Activated T-cell treated with anti-CD3 and anti-CD28 coated beads, Interleukin-2, amount 50 U/mL, for 4 hours (primary cell): Measurements from ENCODE around the gene IER3. TPM values are rescaled to one million over a fixed set of nuclear protein-coding genes. Genes with fewer than 3 reads are reported as not detected.
A peak's percentile ranks its signal among the peaks of the same experiment; 100 is the strongest.
"Not testable (repeated sequence)": the region's sequence is repeated elsewhere in the genome, so short reads cannot be mapped to it uniquely, and the experiment has no call there.

Source experiments
- ATAC-seq, 2 donors: fragments of 200-7000 bp; cut with Tn5 transposase; one replicate each; pipeline ENCODE4 v1.10.0; 2021
- DNase-seq: peaks from one replicate; pipeline ENCODE4 v3.0.0-alpha.2; 2020
- H3K27me3 Mint-ChIP-seq: one replicate; pipeline ENCODE4 v1.8.0; 2021; ENCODE audit warnings: low read depth, mixed read lengths
- H3K36me3 Mint-ChIP-seq: one replicate; pipeline ENCODE4 v1.8.0; 2022; ENCODE audit warnings: mixed read lengths; ENCODE audit not compliant: insufficient read depth
- H3K4me1 Mint-ChIP-seq: one replicate; pipeline ENCODE4 v1.8.0; 2021; ENCODE audit warnings: low read depth, mixed read lengths
- H3K4me3 Mint-ChIP-seq: one replicate; pipeline ENCODE4 v1.8.0; 2021; ENCODE audit warnings: mild to moderate bottlenecking, moderate library complexity, mixed read lengths
- H3K9me3 Mint-ChIP-seq: one replicate; pipeline ENCODE4 v1.8.0; 2021; ENCODE audit warnings: mixed read lengths
- total RNA-seq, 3 donors: library from RNA; stranded (reverse); gene quantifications; one replicate each; pipeline ENCODE4 v1.2.1, GENCODE V29; 2021

Gene IER3
- total RNA-seq, 3 donors from 2014 or later, result 519 to 552 (median 531) TPM

- H3K36me3 Mint-ChIP-seq, result peaks cover 38% of the 10 kb centered on the region
- DNase-seq (no peak), ATAC-seq (no peak)
- H3K4me1 Mint-ChIP-seq, result peaks cover 44% of the 10 kb centered on the region
- no peaks in the 10 kb centered on the region for H3K27me3 Mint-ChIP-seq
- no peaks in the 10 kb centered on the region for H3K9me3 Mint-ChIP-seq
- H3K4me3 Mint-ChIP-seq, result no peak overlapping the region
Observed at GRCh38 chr6:30727920-30728553, 16.3 kb downstream of the IER3 start.

- H3K36me3 Mint-ChIP-seq, result peaks cover 44% of the 10 kb centered on the region
- no peak overlapping the region for H3K4me3 Mint-ChIP-seq
- no peaks in the 10 kb centered on the region for H3K27me3 Mint-ChIP-seq
- DNase-seq, result no peak
- H3K4me1 Mint-ChIP-seq, result peaks cover 45% of the 10 kb centered on the region
- no peaks in the 10 kb centered on the region for H3K9me3 Mint-ChIP-seq
- no peak for ATAC-seq
Observed at GRCh38 chr6:30726506-30727413, 17.6 kb downstream of the IER3 start.

GRCh38 chr6:30725713-30726505 is 18.4 kb downstream of the IER3 start:
- DNase-seq (no peak), ATAC-seq (no peak)
- Mint-ChIP-seq H3K36me3 (peaks cover 48% of the 10 kb centered on the region), H3K4me3 (no peak overlapping the region), H3K4me1 (peaks cover 39% of the 10 kb centered on the region), H3K27me3 (no peaks in the 10 kb centered on the region), H3K9me3 (no peaks in the 10 kb centered on the region)

GRCh38 chr6:30724906-30725667 is 19.3 kb downstream of the IER3 start:
- Mint-ChIP-seq H3K9me3 (no peaks in the 10 kb centered on the region), H3K4me1 (peaks cover 31% of the 10 kb centered on the region), H3K27me3 (no peaks in the 10 kb centered on the region), H3K4me3 (peak overlapping the region; percentile 35), H3K36me3 (peaks cover 46% of the 10 kb centered on the region)
- no peak for ATAC-seq
- no peak for DNase-seq

GRCh38 chr6:30723843-30724741 is 20.3 kb downstream of the IER3 start:
- peaks cover 43% of the 10 kb centered on the region for H3K36me3 Mint-ChIP-seq
- not testable (repeated sequence) for ATAC-seq, H3K9me3 Mint-ChIP-seq, DNase-seq, H3K27me3 Mint-ChIP-seq
- peak overlapping the region; percentile 99 for H3K4me3 Mint-ChIP-seq
- peaks cover 35% of the 10 kb centered on the region for H3K4me1 Mint-ChIP-seq

- H3K4me1 Mint-ChIP-seq, result peaks cover 40% of the 10 kb centered on the region
- H3K4me3 Mint-ChIP-seq, result peak overlapping the region; percentile 99
- ATAC-seq, H3K27me3 Mint-ChIP-seq, DNase-seq, H3K9me3 Mint-ChIP-seq: not testable (repeated sequence)
- peaks cover 43% of the 10 kb centered on the region for H3K36me3 Mint-ChIP-seq
Observed at GRCh38 chr6:30723159-30723842, 21.0 kb downstream of the IER3 start.

- Mint-ChIP-seq H3K9me3 (no peaks in the 10 kb centered on the region), H3K27me3 (no peaks in the 10 kb centered on the region), H3K4me3 (peak overlapping the region; percentile 99), H3K36me3 (peaks cover 39% of the 10 kb centered on the region), H3K4me1 (peaks cover 43% of the 10 kb centered on the region)
- ATAC-seq, result no peak
- peak; percentile 87 for DNase-seq
Observed at GRCh38 chr6:30722280-30723112, 21.9 kb downstream of the IER3 start.

GRCh38 chr6:30722025-30722279 is 22.4 kb downstream of the IER3 start:
- H3K9me3 Mint-ChIP-seq, ATAC-seq, DNase-seq, H3K27me3 Mint-ChIP-seq: not testable (repeated sequence)
- peaks cover 46% of the 10 kb centered on the region for H3K4me1 Mint-ChIP-seq
- H3K4me3 Mint-ChIP-seq, result peak overlapping the region; percentile 99
- H3K36me3 Mint-ChIP-seq, result peaks cover 38% of the 10 kb centered on the region

GRCh38 chr6:30721198-30722024 is 22.9 kb downstream of the IER3 start:
- H3K27me3 Mint-ChIP-seq, result no peaks in the 10 kb centered on the region
- H3K9me3 Mint-ChIP-seq, result no peaks in the 10 kb centered on the region
- peaks cover 41% of the 10 kb centered on the region for H3K36me3 Mint-ChIP-seq
- ATAC-seq (peak; percentile 24 to 29), DNase-seq (peak; percentile 98)
- peaks cover 51% of the 10 kb centered on the region for H3K4me1 Mint-ChIP-seq
- H3K4me3 Mint-ChIP-seq, result peak overlapping the region; percentile 99

GRCh38 chr6:30720738-30721197 is 23.6 kb downstream of the IER3 start:
- no peaks in the 10 kb centered on the region for H3K9me3 Mint-ChIP-seq
- peak overlapping the region; percentile 99 for H3K4me3 Mint-ChIP-seq
- ATAC-seq (no peak), DNase-seq (peak; percentile 48)
- peaks cover 40% of the 10 kb centered on the region for H3K36me3 Mint-ChIP-seq
- no peaks in the 10 kb centered on the region for H3K27me3 Mint-ChIP-seq
- H3K4me1 Mint-ChIP-seq, result peaks cover 55% of the 10 kb centered on the region
